ENCODE results near the gene ZCCHC14.
"Not testable (repeated sequence)": the region's sequence is repeated elsewhere in the genome, so short reads cannot be mapped to it uniquely, and the experiment has no call there.

Gene ZCCHC14

DNA sequence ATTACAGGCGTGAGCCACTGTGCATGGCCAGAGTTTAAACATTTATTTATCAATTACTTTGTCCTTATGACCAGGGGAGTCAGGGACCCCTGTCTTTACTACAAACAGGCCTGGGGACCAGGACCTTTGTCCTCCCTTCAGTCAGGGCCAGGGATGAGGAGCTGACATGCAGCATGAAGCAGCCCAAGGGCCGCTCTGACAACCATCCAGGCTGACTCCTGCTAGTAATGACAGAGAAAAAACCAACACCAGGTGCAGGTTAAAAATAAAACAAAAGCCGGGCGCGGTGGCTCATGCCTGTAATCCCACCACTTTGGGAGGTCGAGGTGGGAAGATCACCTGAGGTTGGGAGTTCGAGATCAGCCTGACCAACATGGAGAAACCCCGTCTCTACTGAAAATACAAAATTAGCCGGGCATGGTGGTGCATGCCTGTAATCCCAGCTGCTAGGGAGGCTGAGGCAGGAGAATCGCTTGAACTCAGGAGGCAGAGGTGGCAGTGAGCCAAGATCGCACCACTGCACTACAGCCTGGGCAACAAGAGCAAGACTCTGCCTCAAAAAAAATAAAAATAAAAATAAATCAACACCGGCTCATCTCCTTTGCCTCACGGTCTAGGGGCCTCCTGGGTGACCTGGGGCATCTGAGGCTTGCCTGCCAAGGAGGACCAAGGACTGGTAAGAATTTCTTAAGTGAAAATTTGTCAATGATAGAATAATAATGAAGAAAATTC is 129.8 kb downstream of the ZCCHC14 start:
- DNase-seq (ENCODE audit: low read depth, low spot score), result not testable (repeated sequence)

DNA sequence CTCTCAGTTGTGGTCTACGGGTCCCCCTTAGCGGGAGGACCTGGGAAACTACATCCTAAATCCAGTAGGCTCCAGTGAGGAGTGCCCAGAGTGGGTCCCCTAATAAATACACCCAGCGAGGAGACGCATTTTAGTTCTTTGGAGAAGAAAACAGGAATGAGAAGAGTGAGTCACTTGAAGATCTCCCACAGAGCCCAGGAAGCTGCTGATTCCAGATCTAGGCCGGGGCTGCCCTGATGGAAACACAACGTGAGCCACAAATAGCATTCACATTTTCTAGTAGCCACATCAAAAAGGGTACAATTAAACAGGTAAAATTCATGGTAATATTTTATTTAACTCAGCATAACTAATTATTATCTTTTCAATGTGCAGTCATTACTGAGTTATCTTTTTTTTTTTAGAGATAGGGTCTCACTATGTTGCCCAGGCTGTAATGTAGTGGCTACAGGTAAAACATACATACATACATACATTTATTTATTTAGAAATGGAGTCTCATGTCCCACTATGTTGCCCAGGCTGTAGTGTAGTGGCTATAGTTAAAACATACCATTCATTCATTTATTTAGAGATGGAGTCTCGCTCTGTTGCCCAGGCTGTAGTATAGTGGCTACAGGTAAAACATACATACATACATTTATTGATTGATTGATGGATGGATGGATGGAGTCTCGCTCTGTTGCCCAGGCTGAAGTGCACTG is 130.8 kb downstream of the ZCCHC14 start:
- no peak for DNase-seq (ENCODE audit: low read depth, low spot score)

DNA sequence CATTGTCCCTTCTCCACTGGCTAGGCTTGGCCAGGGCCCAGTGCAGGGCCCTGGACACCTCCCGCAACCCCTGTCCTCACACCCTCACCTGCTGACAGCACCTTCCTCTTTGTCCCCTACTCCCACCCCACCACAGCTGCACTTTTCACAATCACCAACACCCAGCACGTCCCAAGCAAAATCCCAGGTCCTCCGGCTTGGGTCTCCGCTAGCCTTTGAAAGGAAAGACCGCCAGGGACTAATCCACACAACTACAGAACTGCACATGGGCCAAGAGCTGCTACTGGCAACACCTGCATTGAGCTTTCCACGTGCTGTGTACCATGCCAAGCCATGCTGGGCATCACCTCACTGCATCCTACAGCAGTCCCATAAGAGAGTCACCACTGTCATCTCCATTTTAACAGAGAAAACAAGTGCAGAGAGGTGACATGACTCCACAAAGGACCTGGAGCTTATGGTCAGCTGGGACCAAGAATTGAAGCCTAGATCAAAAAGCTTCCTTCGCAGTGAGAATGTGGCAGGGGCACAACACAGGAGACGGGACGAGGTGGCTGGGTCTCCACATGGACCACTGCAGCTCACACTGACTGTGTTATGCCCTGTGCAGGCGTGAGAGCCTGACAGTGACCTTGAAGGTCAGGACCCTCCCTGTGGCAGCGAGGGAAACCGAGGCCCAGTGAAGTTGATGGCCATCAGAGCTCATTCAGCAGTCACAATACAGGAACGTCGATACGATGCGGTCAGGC is 131.8 kb downstream of the ZCCHC14 start:
- DNase-seq (ENCODE audit: low read depth, low spot score), result no peak

DNA sequence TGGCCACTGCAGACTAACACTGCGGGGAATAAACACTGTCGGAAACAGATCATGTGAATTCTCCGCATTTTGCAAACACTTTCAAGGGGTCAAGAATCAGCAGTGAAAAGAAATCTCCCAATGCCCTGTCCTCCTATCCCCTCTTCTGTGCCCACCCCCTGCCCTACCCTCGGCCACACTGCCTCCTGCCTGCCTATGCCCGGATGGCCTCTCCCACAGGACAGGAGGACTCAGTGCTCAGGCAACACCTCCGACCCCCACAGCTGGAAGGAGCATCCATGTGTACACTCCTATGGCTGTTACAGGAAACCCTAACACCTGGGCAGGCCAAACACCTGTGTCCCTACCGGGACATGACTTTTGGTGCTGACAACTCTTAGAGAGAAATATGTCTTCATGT is 133.7 kb downstream of the ZCCHC14 start:
- DNase-seq (ENCODE audit: low read depth, low spot score), result no peak

DNA sequence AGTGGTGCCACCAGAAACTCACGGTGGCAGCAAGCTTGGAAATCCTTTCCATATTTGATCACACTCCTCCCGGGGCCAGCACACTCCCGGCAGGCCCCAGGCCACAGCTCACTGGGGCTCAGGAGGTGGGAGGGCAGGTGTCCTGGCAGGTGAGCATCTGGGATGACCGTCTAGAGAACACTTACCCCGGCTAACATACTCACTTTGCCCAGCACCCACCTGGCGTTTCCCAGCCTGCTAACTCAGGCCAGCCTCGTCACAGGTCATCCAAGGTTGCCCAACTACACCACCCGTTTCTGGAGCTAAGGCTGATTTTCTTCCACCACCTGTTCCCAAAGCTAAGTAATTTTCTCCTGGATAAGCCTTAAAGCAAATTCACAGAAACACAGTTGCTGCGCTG is 134.1 kb downstream of the ZCCHC14 start:
- DNase-seq (ENCODE audit: low read depth, low spot score), result no peak

DNA sequence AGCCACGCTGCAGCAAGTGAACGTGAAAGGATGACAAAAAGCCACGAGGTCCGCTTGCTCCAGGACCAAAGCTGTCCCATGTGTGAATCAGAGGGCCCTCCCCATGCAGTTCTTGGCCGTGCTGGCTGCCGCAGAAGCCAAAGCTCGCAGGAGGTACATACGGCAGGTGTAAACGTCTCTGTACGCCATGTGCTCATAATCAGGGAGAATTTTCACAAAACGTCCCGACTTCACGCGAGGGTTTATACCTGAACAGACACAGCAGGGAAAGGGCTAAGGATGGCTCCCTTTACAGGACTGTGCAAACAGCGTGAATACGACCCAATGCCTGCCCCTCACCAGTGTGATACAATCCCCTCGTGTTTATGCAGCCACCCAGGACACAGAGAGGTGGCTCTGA is 134.6 kb downstream of the ZCCHC14 start:
- no peak for DNase-seq (ENCODE audit: low read depth, low spot score)

DNA sequence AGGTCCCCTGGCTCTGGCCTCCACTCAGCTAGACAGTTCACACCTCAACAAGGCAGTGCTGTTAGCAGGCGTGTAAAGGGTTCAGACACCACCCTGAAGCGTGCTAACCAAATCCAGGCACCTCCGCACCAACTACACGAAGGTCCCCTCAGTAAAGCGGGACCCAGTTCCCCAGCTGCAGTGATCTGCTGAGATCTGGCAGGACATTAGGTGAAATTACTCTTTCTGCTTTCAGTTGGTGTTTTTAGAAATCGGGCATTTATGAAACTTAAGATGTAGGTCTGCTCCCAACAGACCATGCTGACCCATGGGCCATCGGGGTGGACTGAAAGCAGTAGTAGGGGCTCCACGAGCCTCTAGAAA is 136.4 kb downstream of the ZCCHC14 start:
- DNase-seq (ENCODE audit: low read depth, low spot score), result no peak

Measured in ELF-1 (cell line).